Activated naive CD8-positive, alpha-beta T cell (primary cell): ENCODE measurements around the gene DUSP7.
A peak's percentile ranks its signal among the peaks of the same experiment; 100 is the strongest.
"Not testable (repeated sequence)": the region's sequence is repeated elsewhere in the genome, so short reads cannot be mapped to it uniquely, and the experiment has no call there.

ENCODE experiments used
- H3K27ac Mint-ChIP-seq: one replicate; pipeline ENCODE4 v1.8.0; 2021; ENCODE audit warnings: mixed read lengths
- H3K27me3 Mint-ChIP-seq: one replicate; pipeline ENCODE4 v1.8.0; 2021; ENCODE audit warnings: mixed read lengths
- H3K36me3 Mint-ChIP-seq: one replicate; pipeline ENCODE4 v1.8.0; 2021; ENCODE audit warnings: mixed read lengths
- H3K4me1 Mint-ChIP-seq: one replicate; pipeline ENCODE4 v1.8.0; 2021; ENCODE audit warnings: low read depth, mixed read lengths
- H3K4me3 Mint-ChIP-seq: one replicate; pipeline ENCODE4 v1.8.0; 2021; ENCODE audit warnings: mild to moderate bottlenecking, mixed read lengths
- H3K9me3 Mint-ChIP-seq: one replicate; pipeline ENCODE4 v1.8.0; 2021; ENCODE audit warnings: low read depth, mixed read lengths

Gene DUSP7

GRCh38 chr3:52050571-52050970, 5.8 kb downstream of the DUSP7 start:
- Mint-ChIP-seq H3K36me3 (no peaks in the 10 kb centered on the region), H3K27ac (peak overlapping the region; percentile 22), H3K4me1 (peaks cover 53% of the 10 kb centered on the region)

DNA sequence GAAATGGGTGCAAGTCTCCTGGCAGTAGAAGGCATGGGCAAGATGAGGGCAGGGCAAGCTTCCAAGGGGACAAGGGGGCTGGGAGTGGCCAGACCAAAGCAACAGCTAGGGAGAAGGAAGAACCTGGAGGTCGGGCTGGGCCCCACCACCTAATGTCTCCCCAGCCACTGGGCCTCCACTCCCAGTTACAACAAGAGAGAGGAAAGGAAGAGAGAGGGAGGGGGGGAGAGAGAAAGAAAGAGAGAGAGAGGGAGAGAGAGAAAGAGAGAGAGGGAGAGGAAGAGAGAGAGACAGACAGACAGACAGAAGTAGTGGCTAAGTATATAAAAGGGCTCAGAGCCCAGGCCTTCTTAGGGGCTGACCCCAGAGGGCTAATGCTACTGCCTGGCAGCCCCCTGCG, 6.9 kb downstream of the DUSP7 start:
- no peaks in the 10 kb centered on the region for H3K36me3 Mint-ChIP-seq
- no peaks in the 10 kb centered on the region for H3K9me3 Mint-ChIP-seq
- no peak overlapping the region for H3K4me3 Mint-ChIP-seq
- H3K27me3 Mint-ChIP-seq: no peaks in the 10 kb centered on the region
- H3K27ac Mint-ChIP-seq: peak overlapping the region; percentile 64
- peaks cover 55% of the 10 kb centered on the region for H3K4me1 Mint-ChIP-seq

More at GRCh38 chr3:52050571-52050970, 5.8 kb downstream of the DUSP7 start:
- no peaks in the 10 kb centered on the region for H3K27me3 Mint-ChIP-seq
- H3K4me3 Mint-ChIP-seq: no peak overlapping the region
- no peaks in the 10 kb centered on the region for H3K9me3 Mint-ChIP-seq

GRCh38 chr3:52047295-52047960, 8.9 kb downstream of the DUSP7 start:
- H3K4me3 Mint-ChIP-seq: no peak overlapping the region
- no peaks in the 10 kb centered on the region for H3K27me3 Mint-ChIP-seq
- H3K4me1 Mint-ChIP-seq: peaks cover 34% of the 10 kb centered on the region
- no peaks in the 10 kb centered on the region for H3K9me3 Mint-ChIP-seq
- H3K27ac Mint-ChIP-seq: no peak overlapping the region
- no peaks in the 10 kb centered on the region for H3K36me3 Mint-ChIP-seq

DNA sequence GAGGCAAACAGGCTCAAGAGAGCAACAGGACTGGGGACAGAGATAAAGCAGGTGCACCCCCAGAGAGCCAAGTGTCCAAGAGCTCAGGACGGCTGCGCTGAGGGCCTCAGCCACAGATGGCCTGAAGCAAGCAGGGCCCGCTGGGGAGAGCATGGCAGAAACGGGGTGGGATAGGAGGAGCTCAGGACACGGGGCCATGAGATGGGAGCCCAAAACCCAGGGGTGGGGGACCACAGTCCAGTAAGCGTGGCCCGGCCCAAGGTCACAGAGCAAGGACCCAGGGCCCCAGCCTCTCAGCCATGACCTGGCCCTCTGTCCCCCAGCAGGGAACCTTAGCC, 9.5 kb downstream of the DUSP7 start:
- peak overlapping the region; percentile 4 for H3K27ac Mint-ChIP-seq
- no peaks in the 10 kb centered on the region for H3K9me3 Mint-ChIP-seq
- peaks cover 33% of the 10 kb centered on the region for H3K4me1 Mint-ChIP-seq
- no peaks in the 10 kb centered on the region for H3K36me3 Mint-ChIP-seq
- H3K4me3 Mint-ChIP-seq: no peak overlapping the region
- H3K27me3 Mint-ChIP-seq: no peaks in the 10 kb centered on the region

- no peaks in the 10 kb centered on the region for H3K9me3 Mint-ChIP-seq
- no peaks in the 10 kb centered on the region for H3K36me3 Mint-ChIP-seq
- H3K27me3 Mint-ChIP-seq: no peaks in the 10 kb centered on the region
- peaks cover 30% of the 10 kb centered on the region for H3K4me1 Mint-ChIP-seq
- H3K4me3 Mint-ChIP-seq: no peak overlapping the region
- H3K27ac Mint-ChIP-seq: peak overlapping the region; percentile 4
Observed at GRCh38 chr3:52046186-52046901, 10.0 kb downstream of the DUSP7 start.

GRCh38 chr3:52044869-52045619, 11.3 kb downstream of the DUSP7 start:
- H3K9me3 Mint-ChIP-seq: no peaks in the 10 kb centered on the region
- no peaks in the 10 kb centered on the region for H3K36me3 Mint-ChIP-seq
- no peak overlapping the region for H3K27ac Mint-ChIP-seq
- no peaks in the 10 kb centered on the region for H3K27me3 Mint-ChIP-seq
- no peak overlapping the region for H3K4me3 Mint-ChIP-seq
- peaks cover 21% of the 10 kb centered on the region for H3K4me1 Mint-ChIP-seq

- Mint-ChIP-seq H3K4me1 (peaks cover 12% of the 10 kb centered on the region), H3K4me3 (no peak overlapping the region), H3K9me3 (no peaks in the 10 kb centered on the region), H3K27ac (no peak overlapping the region), H3K27me3 (no peaks in the 10 kb centered on the region), H3K36me3 (no peaks in the 10 kb centered on the region)
Observed at GRCh38 chr3:52043750-52044149, 12.6 kb downstream of the DUSP7 start.

GRCh38 chr3:52043039-52043438, 13.3 kb downstream of the DUSP7 start:
- not testable (repeated sequence) for H3K9me3 Mint-ChIP-seq, H3K4me3 Mint-ChIP-seq, H3K27ac Mint-ChIP-seq, H3K36me3 Mint-ChIP-seq, H3K27me3 Mint-ChIP-seq
- H3K4me1 Mint-ChIP-seq: peaks cover 10% of the 10 kb centered on the region

DNA sequence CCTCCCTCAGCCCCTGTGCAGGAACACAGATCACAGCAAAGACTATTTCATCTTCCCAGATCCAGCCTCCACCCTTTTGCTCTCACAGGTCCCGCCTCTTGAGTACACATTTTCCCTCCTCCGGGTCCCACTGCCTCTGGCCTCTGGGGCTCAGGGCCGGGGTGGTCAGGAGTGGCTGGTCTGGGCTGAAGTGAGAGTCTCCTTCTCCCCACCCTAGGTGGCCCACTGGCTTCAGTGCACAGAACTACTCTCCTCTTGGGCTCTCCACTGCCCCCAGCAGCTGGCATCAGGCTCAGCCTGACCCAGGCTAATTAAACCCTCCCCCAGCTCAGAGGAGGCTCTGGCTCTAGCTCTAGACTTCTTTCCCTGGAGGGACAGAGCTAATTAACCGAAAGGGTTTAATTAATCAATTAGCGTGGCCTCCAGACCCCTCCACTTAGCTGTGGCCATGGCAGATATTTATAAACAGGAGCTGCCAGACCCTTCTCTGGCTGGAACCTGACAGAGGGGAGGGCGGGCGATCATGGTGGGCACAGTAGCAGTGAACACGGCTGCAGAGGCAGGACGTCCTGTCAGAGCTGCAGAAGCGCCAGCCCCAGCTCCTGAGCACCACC, 15.1 kb downstream of the DUSP7 start:
- Mint-ChIP-seq H3K4me3 (no peak overlapping the region), H3K4me1 (peaks cover 10% of the 10 kb centered on the region), H3K36me3 (no peaks in the 10 kb centered on the region), H3K27me3 (no peaks in the 10 kb centered on the region), H3K9me3 (no peaks in the 10 kb centered on the region), H3K27ac (no peak overlapping the region)

DNA sequence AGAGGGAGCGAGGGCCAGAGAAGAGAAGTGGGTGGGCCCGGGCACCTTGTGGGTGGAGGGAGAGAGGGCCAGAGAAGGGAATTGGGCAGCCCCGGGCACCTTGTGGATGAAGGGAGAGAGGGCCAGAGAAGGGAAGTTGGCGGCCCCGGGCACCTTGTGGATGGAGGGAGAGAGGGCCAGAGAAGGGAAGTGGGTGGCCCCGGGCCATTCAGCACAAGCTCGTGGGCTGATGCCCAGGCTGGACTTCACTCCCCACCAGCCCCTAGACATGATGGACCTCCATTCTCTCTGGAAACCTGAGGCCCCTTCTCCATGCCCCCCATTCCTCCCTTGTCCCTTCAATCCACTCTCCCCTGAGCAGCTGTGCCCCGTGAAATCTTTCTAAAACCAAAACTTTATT, 15.8 kb downstream of the DUSP7 start:
- H3K27me3 Mint-ChIP-seq: no peaks in the 10 kb centered on the region
- no peak overlapping the region for H3K4me3 Mint-ChIP-seq
- peaks cover 10% of the 10 kb centered on the region for H3K4me1 Mint-ChIP-seq
- no peaks in the 10 kb centered on the region for H3K9me3 Mint-ChIP-seq
- no peak overlapping the region for H3K27ac Mint-ChIP-seq
- no peaks in the 10 kb centered on the region for H3K36me3 Mint-ChIP-seq

DNA sequence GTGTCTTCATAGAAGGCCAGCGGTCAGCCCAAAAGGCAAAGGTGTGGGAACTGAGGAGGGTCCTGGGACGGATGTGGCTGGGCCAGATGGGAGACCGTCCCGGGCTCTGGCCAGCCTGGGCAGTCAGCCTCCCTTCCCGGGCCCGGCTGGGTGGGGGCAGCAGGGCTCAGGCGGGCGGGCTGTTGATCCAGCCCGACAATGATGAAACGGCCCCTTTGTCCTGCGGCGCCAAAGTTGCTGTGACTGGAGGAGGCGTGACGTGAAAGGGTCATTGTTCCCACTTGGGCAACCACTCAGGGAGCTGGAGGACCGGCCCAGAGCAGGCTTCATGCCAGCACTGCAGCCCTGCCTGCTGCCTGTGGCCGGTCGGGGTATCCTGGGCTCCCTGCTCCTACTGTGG, 16.5 kb downstream of the DUSP7 start:
- H3K4me1 Mint-ChIP-seq: peaks cover 6% of the 10 kb centered on the region

DNA sequence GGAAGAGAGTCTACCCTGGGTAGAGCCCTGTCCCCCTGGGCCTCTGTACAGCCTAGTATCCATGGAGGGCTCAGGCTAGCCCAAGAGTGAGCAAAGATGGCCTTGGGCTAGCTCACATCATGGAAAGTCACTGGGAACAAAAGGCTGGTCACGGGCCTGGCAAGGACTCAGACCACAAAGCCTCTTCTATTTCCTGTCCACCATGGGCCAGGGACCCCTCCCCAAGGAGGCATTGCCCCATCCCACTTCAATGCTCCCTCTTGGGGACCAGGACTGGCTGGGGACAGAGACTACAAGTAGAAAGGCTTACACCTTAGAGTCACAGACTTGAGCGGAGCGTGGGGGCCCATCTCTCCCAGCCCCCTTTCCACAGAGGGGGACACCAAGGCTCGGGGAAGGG, 16.9 kb downstream of the DUSP7 start:
- Mint-ChIP-seq H3K4me3 (no peak overlapping the region), H3K27me3 (no peaks in the 10 kb centered on the region), H3K36me3 (no peaks in the 10 kb centered on the region), H3K9me3 (no peaks in the 10 kb centered on the region), H3K27ac (no peak overlapping the region), H3K4me1 (peaks cover 6% of the 10 kb centered on the region)

More for the DNA sequence above, 16.5 kb downstream of the DUSP7 start:
- H3K9me3 Mint-ChIP-seq: no peaks in the 10 kb centered on the region
- H3K36me3 Mint-ChIP-seq: no peaks in the 10 kb centered on the region
- no peak overlapping the region for H3K4me3 Mint-ChIP-seq
- H3K27ac Mint-ChIP-seq: no peak overlapping the region
- H3K27me3 Mint-ChIP-seq: no peaks in the 10 kb centered on the region

GRCh38 chr3:52038227-52038626, 18.1 kb downstream of the DUSP7 start:
- H3K4me3 Mint-ChIP-seq: no peak overlapping the region
- H3K27me3 Mint-ChIP-seq: no peaks in the 10 kb centered on the region
- no peaks in the 10 kb centered on the region for H3K36me3 Mint-ChIP-seq

DNA sequence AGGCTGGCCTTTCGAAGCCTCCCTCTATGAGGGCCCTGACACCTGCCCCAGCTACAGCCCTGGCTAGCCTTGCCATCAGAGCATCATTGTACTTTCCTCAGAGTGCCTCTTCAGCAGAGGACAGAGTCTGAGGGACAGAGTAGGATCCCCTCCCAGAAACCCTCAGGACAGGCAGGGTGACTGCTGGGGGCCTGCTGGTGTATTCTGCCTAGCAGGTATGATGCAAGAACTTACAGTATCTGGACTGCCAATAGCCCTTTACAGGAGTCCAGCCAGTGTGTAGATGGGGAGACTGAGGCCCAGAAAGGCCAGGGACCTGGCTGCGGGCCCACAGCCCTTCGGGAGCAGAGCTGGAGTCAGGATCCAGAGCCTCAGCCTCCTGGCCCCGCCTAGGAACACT, 19.1 kb downstream of the DUSP7 start:
- H3K4me3 Mint-ChIP-seq: no peak overlapping the region
- no peaks in the 10 kb centered on the region for H3K36me3 Mint-ChIP-seq
- no peaks in the 10 kb centered on the region for H3K27me3 Mint-ChIP-seq
- no peaks in the 10 kb centered on the region for H3K9me3 Mint-ChIP-seq
- H3K4me1 Mint-ChIP-seq: peaks cover 6% of the 10 kb centered on the region
- H3K27ac Mint-ChIP-seq: no peak overlapping the region

More at GRCh38 chr3:52038227-52038626, 18.1 kb downstream of the DUSP7 start:
- Mint-ChIP-seq H3K4me1 (peaks cover 6% of the 10 kb centered on the region), H3K9me3 (no peaks in the 10 kb centered on the region), H3K27ac (no peak overlapping the region)

DNA sequence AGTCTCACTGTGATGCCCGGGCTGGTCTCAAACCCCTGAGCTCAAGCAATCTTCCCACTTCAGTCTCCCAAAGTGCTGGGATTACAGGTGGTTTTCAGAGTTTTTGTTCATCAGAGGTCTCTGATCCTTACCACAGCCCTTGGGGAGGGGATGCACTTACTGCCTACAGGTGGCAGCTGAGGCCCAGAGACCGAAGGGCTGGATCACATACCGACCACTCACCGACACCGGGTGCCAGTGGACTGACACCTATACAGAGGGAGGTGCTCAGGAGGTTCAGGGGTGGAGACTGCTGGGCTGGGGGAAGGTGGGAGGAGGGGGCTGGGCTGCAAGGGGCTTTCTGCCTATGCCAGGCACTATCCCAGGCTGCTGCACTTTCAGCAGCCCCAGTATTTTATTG, 19.5 kb downstream of the DUSP7 start:
- H3K4me1 Mint-ChIP-seq: peaks cover 2% of the 10 kb centered on the region
- H3K27ac Mint-ChIP-seq: no peak overlapping the region
- no peaks in the 10 kb centered on the region for H3K36me3 Mint-ChIP-seq
- no peak overlapping the region for H3K4me3 Mint-ChIP-seq
- no peaks in the 10 kb centered on the region for H3K9me3 Mint-ChIP-seq
- no peaks in the 10 kb centered on the region for H3K27me3 Mint-ChIP-seq
